PC-9 (cell line): Measurements from ENCODE around the gene NCF4.

Experiments
- CTCF ChIP-seq: fragments of 200-600 bp; sonication (generic); conservative IDR thresholded peaks from 2 replicates; pipeline ENCODE4 v1.6.1; 2017; ENCODE audit warnings: mixed run types, antibody characterized with exemption, mild to moderate bottlenecking, moderate library complexity
- EZH2 ChIP-seq: fragments of 200-600 bp; sonication (generic); IDR thresholded peaks from 2 replicates; pipeline ENCODE4 v1.8.0; 2017; ENCODE audit warnings: antibody characterized with exemption, low read depth

GRCh38 chr22:36858156-36858555 is 2.6 kb upstream of the NCF4 start:
- TF ChIP-seq EZH2 (no peak), CTCF (no peak)
